Measurements from ENCODE around the gene HP. TPM values are rescaled to one million over a fixed set of nuclear protein-coding genes. Genes with fewer than 3 reads are reported as not detected.

HP gene
- total and polyA plus RNA-seq, 2 of the 13 experiments (the other 11 are each of a cell fraction or from before 2014, with no cell fraction given), result 387 to 524 TPM

DNA sequence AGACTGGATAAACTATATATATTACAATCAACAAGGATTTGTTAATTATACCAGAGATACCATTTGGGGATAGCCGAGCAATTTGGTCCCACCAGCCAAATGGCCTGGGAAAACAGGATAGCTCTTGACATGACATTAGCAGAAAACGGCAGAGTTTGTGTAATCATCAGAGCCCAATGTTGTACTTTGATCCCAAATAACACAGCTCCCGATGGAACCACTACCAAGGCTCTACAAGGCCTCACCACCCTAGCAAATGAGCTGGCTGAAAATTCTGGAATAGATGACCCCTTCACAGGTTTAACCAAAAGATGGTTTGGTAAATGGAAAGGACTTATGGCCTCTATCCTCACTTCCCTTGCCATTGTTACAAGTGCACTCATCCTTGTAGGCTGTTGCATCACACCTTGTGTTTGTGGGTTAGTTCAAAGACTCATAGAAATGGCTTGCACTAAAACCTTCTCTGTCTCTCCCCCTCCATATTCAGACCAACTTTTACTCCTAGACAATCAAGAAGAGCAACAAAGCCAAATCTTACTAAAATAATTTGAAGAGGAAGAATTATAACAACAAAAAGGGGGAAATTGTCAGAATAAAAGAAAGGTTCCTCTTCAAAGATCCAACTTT lies 29.6 kb downstream of the HP start (continued):
- TF ChIP-seq, protein P1, sequence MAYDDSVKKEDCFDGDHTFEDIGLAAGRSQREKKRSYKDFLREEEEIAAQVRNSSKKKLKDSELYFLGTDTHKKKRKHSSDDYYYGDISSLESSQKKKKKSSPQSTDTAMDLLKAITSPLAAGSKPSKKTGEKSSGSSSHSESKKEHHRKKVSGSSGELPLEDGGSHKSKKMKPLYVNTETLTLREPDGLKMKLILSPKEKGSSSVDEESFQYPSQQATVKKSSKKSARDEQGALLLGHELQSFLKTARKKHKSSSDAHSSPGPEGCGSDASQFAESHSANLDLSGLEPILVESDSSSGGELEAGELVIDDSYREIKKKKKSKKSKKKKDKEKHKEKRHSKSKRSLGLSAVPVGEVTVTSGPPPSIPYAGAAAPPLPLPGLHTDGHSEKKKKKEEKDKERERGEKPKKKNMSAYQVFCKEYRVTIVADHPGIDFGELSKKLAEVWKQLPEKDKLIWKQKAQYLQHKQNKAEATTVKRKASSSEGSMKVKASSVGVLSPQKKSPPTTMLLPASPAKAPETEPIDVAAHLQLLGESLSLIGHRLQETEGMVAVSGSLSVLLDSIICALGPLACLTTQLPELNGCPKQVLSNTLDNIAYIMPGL (CRISPR knock-in tag; IDR thresholded peaks at IDR 0.05; ENCODE audit: borderline replicate concordance in 1 of 2, low read depth in 1 of 2), result no peak
- TF ChIP-seq, protein P2, sequence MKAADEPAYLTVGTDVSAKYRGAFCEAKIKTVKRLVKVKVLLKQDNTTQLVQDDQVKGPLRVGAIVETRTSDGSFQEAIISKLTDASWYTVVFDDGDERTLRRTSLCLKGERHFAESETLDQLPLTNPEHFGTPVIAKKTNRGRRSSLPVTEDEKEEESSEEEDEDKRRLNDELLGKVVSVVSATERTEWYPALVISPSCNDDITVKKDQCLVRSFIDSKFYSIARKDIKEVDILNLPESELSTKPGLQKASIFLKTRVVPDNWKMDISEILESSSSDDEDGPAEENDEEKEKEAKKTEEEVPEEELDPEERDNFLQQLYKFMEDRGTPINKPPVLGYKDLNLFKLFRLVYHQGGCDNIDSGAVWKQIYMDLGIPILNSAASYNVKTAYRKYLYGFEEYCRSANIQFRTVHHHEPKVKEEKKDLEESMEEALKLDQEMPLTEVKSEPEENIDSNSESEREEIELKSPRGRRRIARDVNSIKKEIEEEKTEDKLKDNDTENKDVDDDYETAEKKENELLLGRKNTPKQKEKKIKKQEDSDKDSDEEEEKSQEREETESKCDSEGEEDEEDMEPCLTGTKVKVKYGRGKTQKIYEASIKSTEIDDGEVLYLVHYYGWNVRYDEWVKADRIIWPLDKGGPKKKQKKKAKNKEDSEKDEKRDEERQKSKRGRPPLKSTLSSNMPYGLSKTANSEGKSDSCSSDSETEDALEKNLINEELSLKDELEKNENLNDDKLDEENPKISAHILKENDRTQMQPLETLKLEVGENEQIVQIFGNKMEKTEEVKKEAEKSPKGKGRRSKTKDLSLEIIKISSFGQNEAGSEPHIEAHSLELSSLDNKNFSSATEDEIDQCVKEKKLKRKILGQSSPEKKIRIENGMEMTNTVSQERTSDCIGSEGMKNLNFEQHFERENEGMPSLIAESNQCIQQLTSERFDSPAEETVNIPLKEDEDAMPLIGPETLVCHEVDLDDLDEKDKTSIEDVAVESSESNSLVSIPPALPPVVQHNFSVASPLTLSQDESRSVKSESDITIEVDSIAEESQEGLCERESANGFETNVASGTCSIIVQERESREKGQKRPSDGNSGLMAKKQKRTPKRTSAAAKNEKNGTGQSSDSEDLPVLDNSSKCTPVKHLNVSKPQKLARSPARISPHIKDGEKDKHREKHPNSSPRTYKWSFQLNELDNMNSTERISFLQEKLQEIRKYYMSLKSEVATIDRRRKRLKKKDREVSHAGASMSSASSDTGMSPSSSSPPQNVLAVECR (CRISPR knock-in tag; IDR thresholded peaks at IDR 0.05; ENCODE audit: borderline replicate concordance), result no peak
- TF ChIP-seq, protein P3, sequence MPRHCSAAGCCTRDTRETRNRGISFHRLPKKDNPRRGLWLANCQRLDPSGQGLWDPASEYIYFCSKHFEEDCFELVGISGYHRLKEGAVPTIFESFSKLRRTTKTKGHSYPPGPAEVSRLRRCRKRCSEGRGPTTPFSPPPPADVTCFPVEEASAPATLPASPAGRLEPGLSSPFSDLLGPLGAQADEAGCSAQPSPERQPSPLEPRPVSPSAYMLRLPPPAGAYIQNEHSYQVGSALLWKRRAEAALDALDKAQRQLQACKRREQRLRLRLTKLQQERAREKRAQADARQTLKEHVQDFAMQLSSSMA (CRISPR knock-in tag; IDR thresholded peaks at IDR 0.05), result no peak
- TF ChIP-seq XBP1 (CRISPR knock-in tag; IDR thresholded peaks at IDR 0.05) (no peak), ZFP37 (CRISPR knock-in tag; IDR thresholded peaks at IDR 0.05; ENCODE audit: borderline replicate concordance) (no peak), EEA1 (CRISPR knock-in tag; IDR thresholded peaks at IDR 0.05; ENCODE audit: borderline replicate concordance) (no peak), ZNF44 (CRISPR knock-in tag; IDR thresholded peaks at IDR 0.05) (no peak), ZNF7 (CRISPR knock-in tag; IDR thresholded peaks at IDR 0.05) (no peak), IRX3 (CRISPR knock-in tag; IDR thresholded peaks at IDR 0.05; ENCODE audit: borderline replicate concordance, low read depth) (no peak), SALL1 (CRISPR knock-in tag; IDR thresholded peaks at IDR 0.05) (peak; percentile 8; the same call in 1 of the 2 replicates), POLR2AphosphoS5 (IDR thresholded peaks at IDR 0.05; ENCODE audit: low read depth, low read length) (peak; percentile 25; the same call in 1 of the 2 replicates), CC2D1A (CRISPR knock-in tag; IDR thresholded peaks at IDR 0.05) (no peak), ZNF317 (CRISPR knock-in tag; IDR thresholded peaks at IDR 0.05) (peak; percentile 75; the same call in 1 of the 2 replicates), ATAD3A (CRISPR knock-in tag; IDR thresholded peaks at IDR 0.05) (no peak)
- TF ChIP-seq, protein P4, sequence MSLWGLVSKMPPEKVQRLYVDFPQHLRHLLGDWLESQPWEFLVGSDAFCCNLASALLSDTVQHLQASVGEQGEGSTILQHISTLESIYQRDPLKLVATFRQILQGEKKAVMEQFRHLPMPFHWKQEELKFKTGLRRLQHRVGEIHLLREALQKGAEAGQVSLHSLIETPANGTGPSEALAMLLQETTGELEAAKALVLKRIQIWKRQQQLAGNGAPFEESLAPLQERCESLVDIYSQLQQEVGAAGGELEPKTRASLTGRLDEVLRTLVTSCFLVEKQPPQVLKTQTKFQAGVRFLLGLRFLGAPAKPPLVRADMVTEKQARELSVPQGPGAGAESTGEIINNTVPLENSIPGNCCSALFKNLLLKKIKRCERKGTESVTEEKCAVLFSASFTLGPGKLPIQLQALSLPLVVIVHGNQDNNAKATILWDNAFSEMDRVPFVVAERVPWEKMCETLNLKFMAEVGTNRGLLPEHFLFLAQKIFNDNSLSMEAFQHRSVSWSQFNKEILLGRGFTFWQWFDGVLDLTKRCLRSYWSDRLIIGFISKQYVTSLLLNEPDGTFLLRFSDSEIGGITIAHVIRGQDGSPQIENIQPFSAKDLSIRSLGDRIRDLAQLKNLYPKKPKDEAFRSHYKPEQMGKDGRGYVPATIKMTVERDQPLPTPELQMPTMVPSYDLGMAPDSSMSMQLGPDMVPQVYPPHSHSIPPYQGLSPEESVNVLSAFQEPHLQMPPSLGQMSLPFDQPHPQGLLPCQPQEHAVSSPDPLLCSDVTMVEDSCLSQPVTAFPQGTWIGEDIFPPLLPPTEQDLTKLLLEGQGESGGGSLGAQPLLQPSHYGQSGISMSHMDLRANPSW (CRISPR knock-in tag; IDR thresholded peaks at IDR 0.05; ENCODE audit: borderline replicate concordance), result no peak
- TF ChIP-seq, protein P5, sequence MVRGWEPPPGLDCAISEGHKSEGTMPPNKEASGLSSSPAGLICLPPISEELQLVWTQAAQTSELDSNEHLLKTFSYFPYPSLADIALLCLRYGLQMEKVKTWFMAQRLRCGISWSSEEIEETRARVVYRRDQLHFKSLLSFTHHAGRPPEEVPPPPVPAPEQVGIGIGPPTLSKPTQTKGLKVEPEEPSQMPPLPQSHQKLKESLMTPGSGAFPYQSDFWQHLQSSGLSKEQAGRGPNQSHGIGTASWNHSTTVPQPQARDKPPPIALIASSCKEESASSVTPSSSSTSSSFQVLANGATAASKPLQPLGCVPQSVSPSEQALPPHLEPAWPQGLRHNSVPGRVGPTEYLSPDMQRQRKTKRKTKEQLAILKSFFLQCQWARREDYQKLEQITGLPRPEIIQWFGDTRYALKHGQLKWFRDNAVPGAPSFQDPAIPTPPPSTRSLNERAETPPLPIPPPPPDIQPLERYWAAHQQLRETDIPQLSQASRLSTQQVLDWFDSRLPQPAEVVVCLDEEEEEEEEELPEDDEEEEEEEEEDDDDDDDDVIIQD (CRISPR knock-in tag; IDR thresholded peaks at IDR 0.05; ENCODE audit: low read depth), result peak; percentile 79; the same call in 1 of the 2 replicates

Measured in HepG2 (cell line).